HG03439 (cell line): ENCODE measurements around the gene NCOR1.

Source experiments
- ATAC-seq: cut with Tn5 transposase; IDR thresholded peaks from one replicate; pipeline ENCODE4 v1.9.1; 2021; ENCODE audit warnings: mild to moderate bottlenecking, moderate library complexity; ENCODE audit not compliant: unreplicated experiment

Gene NCOR1

GRCh38 chr17:16037636-16038035 is 177.7 kb downstream of the NCOR1 start:
- no peak for ATAC-seq

- no peak for ATAC-seq
Observed at GRCh38 chr17:16036261-16036660, 179.1 kb downstream of the NCOR1 start.

DNA sequence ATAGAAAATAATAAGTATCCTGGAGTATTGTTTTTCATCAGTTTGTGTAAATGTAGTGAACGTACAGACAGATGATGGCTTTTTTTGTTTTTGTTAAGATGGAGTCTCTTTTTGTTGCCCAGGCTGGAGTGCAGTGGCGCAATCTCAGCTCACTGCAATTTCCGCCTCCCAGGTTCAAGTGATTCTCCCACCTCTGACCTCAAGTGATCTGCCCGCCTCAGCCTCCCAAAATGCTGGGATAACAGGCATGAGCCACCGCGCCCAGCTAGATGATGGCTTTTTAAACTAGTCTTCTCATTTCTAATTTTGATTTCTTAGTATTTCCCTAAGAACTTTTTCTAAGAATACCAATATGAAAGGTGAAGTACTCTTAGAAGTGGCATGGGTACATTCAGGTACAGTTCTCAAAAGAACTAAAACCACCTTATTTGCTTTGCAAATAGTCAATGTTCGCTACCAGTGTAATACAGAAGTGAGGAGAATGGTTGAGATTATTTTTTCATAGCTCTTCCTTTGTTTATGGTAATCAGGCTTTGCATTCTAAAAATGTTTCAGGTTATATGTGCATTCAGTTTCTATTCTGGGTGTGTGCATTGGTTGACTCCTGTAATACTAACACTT is 181.5 kb downstream of the NCOR1 start:
- no peak for ATAC-seq

GRCh38 chr17:16027708-16028584 is 187.4 kb downstream of the NCOR1 start:
- ATAC-seq = no peak

- no peak for ATAC-seq
Observed at GRCh38 chr17:16026895-16027294, 188.4 kb downstream of the NCOR1 start.

DNA sequence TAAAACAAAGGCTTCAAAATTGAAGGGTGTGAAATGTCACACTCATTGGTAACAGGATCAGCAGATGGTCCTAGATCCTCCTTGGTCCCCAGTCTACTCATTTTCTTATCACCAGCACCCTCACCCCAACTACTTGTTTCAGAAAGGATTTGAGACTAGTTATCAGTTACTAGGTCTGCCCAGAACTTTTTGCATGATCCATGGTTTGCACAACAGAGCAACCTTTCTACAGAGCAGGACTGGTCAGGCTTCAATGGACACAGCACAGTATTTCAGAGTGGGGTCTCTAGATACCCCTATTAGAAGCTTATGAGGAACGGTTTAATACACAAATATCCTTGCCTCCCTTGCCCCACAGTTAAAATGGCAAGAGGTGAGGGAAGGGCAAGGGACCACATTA is 190.1 kb downstream of the NCOR1 start:
- no peak for ATAC-seq

DNA sequence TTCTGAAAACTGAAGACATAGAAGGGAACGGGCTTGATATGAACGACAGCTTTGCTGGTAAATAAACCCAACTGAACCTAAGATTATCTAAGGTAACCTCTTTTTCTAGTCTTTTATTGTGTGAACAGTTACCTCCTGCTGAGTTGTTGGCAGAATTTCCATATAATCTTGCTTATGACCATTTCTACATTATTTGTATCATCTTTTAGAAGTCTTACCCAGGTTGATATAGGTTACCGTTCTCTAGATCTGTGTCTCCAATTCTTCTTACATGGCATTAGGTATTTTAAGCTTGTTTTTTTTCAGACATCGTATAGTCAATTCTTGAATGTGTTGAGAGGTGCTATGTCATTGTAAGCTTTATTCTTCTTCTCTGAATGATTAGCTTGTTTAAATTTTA is 191.5 kb downstream of the NCOR1 start:
- ATAC-seq = no peak

DNA sequence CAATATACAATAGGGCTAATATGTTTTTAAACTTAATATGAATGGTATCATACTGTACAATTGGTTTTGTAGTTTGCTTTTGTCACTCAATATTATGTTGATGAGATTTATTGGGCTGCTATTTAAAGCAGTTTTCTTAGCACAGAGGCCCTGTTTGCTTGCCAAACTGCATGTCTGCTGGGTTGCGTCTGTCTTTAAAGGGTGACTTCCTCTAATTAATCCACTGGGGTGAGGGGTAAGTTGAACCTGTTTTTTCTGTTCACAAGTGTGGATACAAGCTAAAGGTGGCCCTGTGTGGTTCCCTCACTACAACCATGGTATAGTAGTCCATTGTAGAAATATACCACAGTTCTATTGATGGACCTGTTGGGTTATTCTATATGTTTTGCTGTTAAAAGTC is 196.0 kb downstream of the NCOR1 start:
- no peak for ATAC-seq

GRCh38 chr17:16013943-16014407 is 201.4 kb downstream of the NCOR1 start:
- ATAC-seq = no peak

DNA sequence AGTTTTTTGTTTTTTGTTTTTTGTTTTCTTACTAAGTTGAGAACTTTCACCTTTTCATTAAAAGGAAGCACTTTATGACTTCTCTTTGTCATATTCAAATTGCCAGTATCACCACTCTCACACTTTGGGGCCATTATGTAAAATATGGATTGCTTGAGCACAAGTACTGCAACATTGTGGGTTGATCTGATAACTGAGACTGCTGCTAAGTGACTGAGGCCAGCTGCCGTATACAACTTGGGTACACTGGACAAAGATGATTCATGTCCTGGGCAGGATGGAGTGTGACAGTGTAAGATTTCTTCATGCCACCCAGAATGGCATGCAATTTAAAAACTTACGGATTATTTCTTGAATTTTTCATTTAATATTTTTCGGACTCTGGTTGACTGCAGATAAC is 207.9 kb downstream of the NCOR1 start:
- no peak for ATAC-seq

DNA sequence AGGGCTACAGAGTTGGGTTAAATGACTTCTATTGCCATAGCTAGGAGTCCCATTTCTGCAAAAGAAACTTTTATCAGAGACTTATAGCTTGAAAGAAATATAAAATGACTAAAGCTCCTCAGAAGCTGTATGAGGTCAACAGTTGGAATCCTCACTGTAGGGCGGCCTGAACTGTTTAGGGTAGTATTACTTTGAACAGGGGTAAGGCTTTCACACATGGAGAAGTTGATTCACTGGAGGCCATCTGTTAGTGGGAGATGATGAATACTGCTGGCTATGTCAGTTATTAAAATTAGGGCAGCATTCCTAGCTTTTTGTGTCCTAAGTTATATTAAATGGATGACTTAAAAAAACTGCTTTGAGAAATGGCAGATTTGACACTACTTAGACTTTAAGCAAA is 209.7 kb downstream of the NCOR1 start:
- no peak for ATAC-seq

DNA sequence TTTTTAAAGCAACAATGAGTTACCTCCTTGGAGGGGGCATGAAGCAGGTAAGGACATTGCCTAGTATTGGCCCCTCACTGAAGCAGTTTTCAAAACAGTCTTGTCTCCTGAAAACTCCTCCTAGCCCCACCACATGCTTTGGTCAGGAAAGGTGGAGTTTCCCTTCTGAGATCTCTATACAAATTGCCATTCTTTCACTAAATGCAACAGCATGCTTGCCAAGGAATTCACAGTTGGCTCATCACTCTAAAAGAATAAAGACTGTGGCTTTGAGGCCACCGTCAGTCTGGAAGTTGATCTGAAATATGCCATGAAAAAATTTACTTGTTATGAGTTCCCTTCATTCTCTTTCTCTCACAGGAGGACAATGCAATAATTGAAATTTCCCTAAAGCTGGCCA is 211.5 kb downstream of the NCOR1 start:
- ATAC-seq = no peak

DNA sequence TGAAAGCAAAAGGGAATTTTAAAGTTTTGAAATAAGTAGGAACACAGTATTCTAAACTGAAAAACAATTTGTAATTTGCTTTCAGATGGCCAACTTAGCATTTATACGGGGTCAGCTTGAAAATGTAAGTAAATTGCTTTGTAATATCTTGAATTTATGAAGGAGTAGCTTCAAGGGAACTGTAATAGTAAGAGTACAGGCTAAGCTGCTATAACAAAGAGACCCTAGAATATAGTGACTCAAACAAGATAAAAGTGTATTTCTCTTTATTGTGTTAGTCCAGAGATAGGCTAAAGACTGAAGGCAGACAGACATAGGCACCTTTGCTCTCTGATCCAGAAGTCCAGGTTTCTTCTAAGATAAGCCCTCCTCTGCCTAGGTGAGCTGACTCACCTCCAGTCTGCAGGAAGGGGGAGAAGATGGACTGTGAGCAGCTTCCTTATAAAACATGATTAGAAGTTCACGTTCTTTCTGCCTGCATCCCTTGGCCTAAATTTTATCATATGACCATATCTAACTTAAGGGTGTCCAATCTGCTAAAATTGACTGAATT is 212.6 kb downstream of the NCOR1 start:
- ATAC-seq = no peak

GRCh38 chr17:16001226-16001897 is 214.0 kb downstream of the NCOR1 start:
- no peak for ATAC-seq

- no peak for ATAC-seq
Observed at GRCh38 chr17:15999974-16000827, 215.1 kb downstream of the NCOR1 start.

- peak; percentile 95 for ATAC-seq
Observed at GRCh38 chr17:15999141-15999973, 216.0 kb downstream of the NCOR1 start, which contains the start of the genes TTC19 and ZSWIM7. TTC19 (plus strand) TSS chr17:15999824; CDS start chr17:15999849, 25 bp downstream. ZSWIM7 (minus strand) TSS chr17:15999704; CDS start chr17:15999594, 110 bp downstream.

- no peak for ATAC-seq
Observed at GRCh38 chr17:15998031-15998562, 217.2 kb downstream of the NCOR1 start.

DNA sequence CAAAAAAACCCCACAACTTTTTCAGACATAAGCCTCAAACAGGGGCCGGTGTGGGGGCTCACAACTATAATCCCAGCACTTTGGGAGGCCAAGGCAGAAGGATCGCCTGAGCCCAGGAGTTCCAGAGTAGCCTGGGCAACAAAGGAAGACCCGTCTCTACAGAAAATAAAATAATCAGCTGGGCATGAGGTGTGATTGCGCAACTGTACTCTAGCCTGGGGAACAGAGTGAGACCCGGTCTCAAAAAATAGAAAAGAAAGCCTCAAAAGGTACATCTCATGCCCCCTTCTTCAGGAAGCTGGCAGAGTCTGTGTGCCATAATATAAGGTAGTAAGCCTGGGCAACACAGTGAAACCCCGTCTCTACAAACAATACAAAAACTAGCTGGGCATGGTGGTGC is 219.0 kb downstream of the NCOR1 start:
- ATAC-seq = no peak
